Neuronal stem cell (in vitro differentiated cells): ENCODE measurements around the gene SORCS2.

ENCODE experiments used
- DNase-seq: peaks from one replicate; pipeline ENCODE4 v3.0.0-alpha.2; 2013; ENCODE audit warnings: low spot score
- H2AFZ ChIP-seq: one replicate; pipeline ENCODE4 v1.6.1; 2013; ENCODE audit warnings: mild to moderate bottlenecking, low read length, inconsistent platforms
- H2AK5ac ChIP-seq: 2 replicates; pipeline ENCODE4 v1.6.1; 2013; ENCODE audit warnings: low read depth, mild to moderate bottlenecking, inconsistent platforms, low read length, moderate library complexity, mixed read lengths
- H2BK120ac ChIP-seq: 2 replicates; pipeline ENCODE4 v1.6.1; 2013; ENCODE audit warnings: low read depth, mild to moderate bottlenecking, inconsistent platforms, low read length, moderate library complexity, mixed read lengths
- H2BK12ac ChIP-seq: one replicate; pipeline ENCODE4 v1.6.1; 2013; ENCODE audit warnings: low read length, inconsistent platforms
- H2BK15ac ChIP-seq: 2 replicates; pipeline ENCODE4 v1.6.1; 2013; ENCODE audit warnings: mild to moderate bottlenecking, low read length, inconsistent platforms, mixed read lengths
- H2BK5ac ChIP-seq: one replicate; pipeline ENCODE4 v1.6.1; 2013; ENCODE audit warnings: inconsistent platforms, mild to moderate bottlenecking, low read length, moderate library complexity
- H3K14ac ChIP-seq: one replicate; pipeline ENCODE4 v1.6.1; 2013; ENCODE audit warnings: low read length, inconsistent platforms
- H3K18ac ChIP-seq: 2 replicates; pipeline ENCODE4 v1.6.1; 2013; ENCODE audit warnings: low read length, inconsistent platforms
- H3K23ac ChIP-seq: 2 replicates; pipeline ENCODE4 v1.6.1; 2013; ENCODE audit warnings: low read depth, mild to moderate bottlenecking, mixed read lengths, low read length, inconsistent platforms; ENCODE audit not compliant: poor library complexity
- H3K27ac ChIP-seq: replicated peaks from 3 replicates; pipeline ENCODE4 v1.5.1; 2013; ENCODE audit warnings: low read length, inconsistent platforms
- H3K27me3 ChIP-seq, 3 experiments: 2 replicates each; pipeline ENCODE4 v1.6.1; 2013; ENCODE audit warnings: low read length in 3 of 3, mild to moderate bottlenecking in 2 of 3, inconsistent platforms in 1 of 3, low read depth in 1 of 3, mixed read lengths in 1 of 3, moderate library complexity in 1 of 3; ENCODE audit not compliant: control insufficient read depth in 3 of 3, insufficient read depth in 3 of 3
- H3K36me3 ChIP-seq, 2 donors: replicated peaks in 1 of 2; 2 replicates each; pipeline ENCODE4 v1.6.1; 2013; ENCODE audit warnings: low read length in 2 of 2; ENCODE audit not compliant: control insufficient read depth in 2 of 2, insufficient read depth in 2 of 2
- H3K4ac ChIP-seq: 2 replicates; pipeline ENCODE4 v1.6.1; 2013; ENCODE audit warnings: inconsistent platforms, mild to moderate bottlenecking, low read length, moderate library complexity
- H3K4me1 ChIP-seq, 2 donors: 1 replicate in 1 of 2; 2 replicates in 1 of 2; pipeline ENCODE4 v1.6.1; 2013; ENCODE audit warnings: low read length in 2 of 2, low read depth in 1 of 2; ENCODE audit not compliant: control insufficient read depth in 2 of 2, insufficient read depth in 1 of 2
- H3K4me2 ChIP-seq: one replicate; pipeline ENCODE4 v1.6.1; 2013; ENCODE audit warnings: mild to moderate bottlenecking, low read length, inconsistent platforms; ENCODE audit not compliant: insufficient read depth, poor library complexity, severe bottlenecking
- H3K4me3 ChIP-seq, 2 donors: 2 replicates each; pipeline ENCODE4 v1.5.1; 2013; ENCODE audit warnings: low read length in 2 of 2, mild to moderate bottlenecking in 2 of 2, inconsistent platforms in 1 of 2, moderate library complexity in 1 of 2
- H3K79me1 ChIP-seq: one replicate; pipeline ENCODE4 v1.6.1; 2013; ENCODE audit warnings: low read depth, mild to moderate bottlenecking, inconsistent platforms, low read length, moderate library complexity
- H3K9ac ChIP-seq: one replicate; pipeline ENCODE4 v1.6.1; 2013; ENCODE audit warnings: mild to moderate bottlenecking, low read depth, low read length, inconsistent platforms; ENCODE audit not compliant: poor library complexity
- H3K9me3 ChIP-seq, 2 donors: replicated peaks in 1 of 2; 2 replicates each; pipeline versions ENCODE3 to v1.6.1; 2013; ENCODE audit warnings: low read length in 2 of 2, mild to moderate bottlenecking in 2 of 2, inconsistent platforms in 1 of 2, low read depth in 1 of 2, mixed read lengths in 1 of 2, moderate library complexity in 1 of 2; ENCODE audit not compliant: control insufficient read depth in 2 of 2, insufficient read depth in 1 of 2
- H4K8ac ChIP-seq: one replicate; pipeline ENCODE4 v1.6.1; 2013; ENCODE audit warnings: low read depth, mild to moderate bottlenecking, inconsistent platforms, low read length, moderate library complexity
- H4K91ac ChIP-seq: one replicate; pipeline ENCODE4 v1.6.1; 2013; ENCODE audit warnings: low read length, low read depth, mild to moderate bottlenecking, inconsistent platforms; ENCODE audit not compliant: poor library complexity
- WGBS, 2 donors: extraction: QIAGEN DNeasy Blood & Tissue Kit; methylation state at CpG; one replicate each; pipeline ENCODE4 v1.1.7; 2013; ENCODE audit warnings: missing lambda C conversion rate in 2 of 2, mixed read lengths in 1 of 2; ENCODE audit not compliant: insufficient read length in 2 of 2, insufficient replicate concordance in 1 of 2; ENCODE audit errors: extremely low coverage in 2 of 2; 5-methylcytosine and 5-hydroxymethylcytosine counted together

Gene SORCS2

GRCh38 chr4:7692451-7693236 lies 500.3 kb downstream of the SORCS2 start:
- H3K4me3 ChIP-seq: no peak overlapping the region
- no peaks in the 10 kb centered on the region for H3K79me1 ChIP-seq
- H2BK12ac ChIP-seq: no peak overlapping the region
- H4K8ac ChIP-seq: no peak overlapping the region
- peak overlapping the region; percentile 5 for H3K18ac ChIP-seq
- no peak overlapping the region for H4K91ac ChIP-seq
- no peak overlapping the region for H2BK5ac ChIP-seq
- DNase-seq: no peak
- no peak overlapping the region for H2BK120ac ChIP-seq
- peak overlapping the region; percentile 65 for H2AK5ac ChIP-seq
- peak overlapping the region; percentile 45 for H2BK15ac ChIP-seq
- H3K14ac ChIP-seq: no peak overlapping the region
- peaks cover 0 to 2% (median 0%) of the 10 kb centered on the region in 3 experiments for H3K27me3 ChIP-seq
- H3K36me3 ChIP-seq: peaks cover 0 to 5% of the 10 kb centered on the region in 2 donors
- no peak overlapping the region for H2AFZ ChIP-seq
- no peak overlapping the region for H3K4me2 ChIP-seq
- peaks cover 0 to 2% of the 10 kb centered on the region in 2 donors for H3K4me1 ChIP-seq
- H3K4ac ChIP-seq: peak overlapping the region; percentile 47
- H3K9ac ChIP-seq: no peak overlapping the region
- no CpG with 5 or more reads among the region's 18 CpGs for WGBS, 2 donors
- H3K9me3 ChIP-seq: peaks cover 0 to 4% of the 10 kb centered on the region in 2 donors
- no peak overlapping the region for H3K27ac ChIP-seq
- peak overlapping the region; percentile 66 for H3K23ac ChIP-seq

GRCh38 chr4:7693237-7693608 lies 500.9 kb downstream of the SORCS2 start:
- no peak overlapping the region for H2AFZ ChIP-seq
- H2BK5ac ChIP-seq: no peak overlapping the region
- DNase-seq: no peak
- no peak overlapping the region for H3K9ac ChIP-seq
- H2BK12ac ChIP-seq: no peak overlapping the region
- peaks cover 0 to 4% of the 10 kb centered on the region in 2 donors for H3K9me3 ChIP-seq
- peaks cover 0 to 2% of the 10 kb centered on the region in 2 donors for H3K4me1 ChIP-seq
- H2BK15ac ChIP-seq: no peak overlapping the region
- peaks cover 0 to 5% of the 10 kb centered on the region in 2 donors for H3K36me3 ChIP-seq
- peak overlapping the region; percentile 59 for H2AK5ac ChIP-seq
- no CpG with 5 or more reads among the region's 6 CpGs for WGBS, 2 donors
- no peak overlapping the region for H3K4ac ChIP-seq
- H3K23ac ChIP-seq: no peak overlapping the region
- no peaks in the 10 kb centered on the region for H3K79me1 ChIP-seq
- H3K14ac ChIP-seq: no peak overlapping the region
- H3K4me3 ChIP-seq: no peak overlapping the region
- no peak overlapping the region for H3K4me2 ChIP-seq
- peaks cover 0 to 2% (median 0%) of the 10 kb centered on the region in 3 experiments for H3K27me3 ChIP-seq
- H4K91ac ChIP-seq: no peak overlapping the region
- H4K8ac ChIP-seq: no peak overlapping the region
- H3K27ac ChIP-seq: no peak overlapping the region
- H2BK120ac ChIP-seq: no peak overlapping the region
- H3K18ac ChIP-seq: peak overlapping the region; percentile 76

GRCh38 chr4:7693711-7694110 lies 501.4 kb downstream of the SORCS2 start:
- Histone ChIP-seq H2BK120ac (no peak overlapping the region), H3K4ac (no peak overlapping the region), H3K27ac (no peak overlapping the region), H3K9me3 (peaks cover 0 to 4% of the 10 kb centered on the region in 2 donors), H3K23ac (no peak overlapping the region), H3K79me1 (no peaks in the 10 kb centered on the region), H3K4me3 (no peak overlapping the region), H2AK5ac (peak overlapping the region; percentile 59), H2BK5ac (no peak overlapping the region), H3K36me3 (peaks cover 0 to 5% of the 10 kb centered on the region in 2 donors), H2BK12ac (no peak overlapping the region), H2BK15ac (peak overlapping the region; percentile 9), H3K4me1 (peaks cover 0 to 2% of the 10 kb centered on the region in 2 donors), H3K18ac (peak overlapping the region; percentile 76), H3K14ac (no peak overlapping the region), H4K91ac (no peak overlapping the region), H2AFZ (no peak overlapping the region), H3K27me3 (peaks cover 0 to 2% (median under 1%) of the 10 kb centered on the region in 3 experiments), H4K8ac (no peak overlapping the region), H3K4me2 (no peak overlapping the region), H3K9ac (no peak overlapping the region)
- DNase-seq: no peak
- no CpG with 5 or more reads among the region's 12 CpGs for WGBS, 2 donors

GRCh38 chr4:7694324-7694723 lies 502.0 kb downstream of the SORCS2 start:
- no peak overlapping the region for H2AFZ ChIP-seq
- H3K27me3 ChIP-seq: peaks cover 0 to 6% (median 2%) of the 10 kb centered on the region in 3 experiments
- no peak for DNase-seq
- no peak overlapping the region for H3K27ac ChIP-seq
- H2BK15ac ChIP-seq: no peak overlapping the region
- no peak overlapping the region for H2BK5ac ChIP-seq
- no peak overlapping the region for H3K4me3 ChIP-seq
- no peak overlapping the region for H2BK120ac ChIP-seq
- no peak overlapping the region for H2BK12ac ChIP-seq
- no peaks in the 10 kb centered on the region for H3K79me1 ChIP-seq
- no peak overlapping the region for H3K4me2 ChIP-seq
- no peak overlapping the region for H4K8ac ChIP-seq
- H4K91ac ChIP-seq: no peak overlapping the region
- no CpG with 5 or more reads among the region's 13 CpGs for WGBS, 2 donors
- no peak overlapping the region for H3K23ac ChIP-seq
- no peak overlapping the region for H3K14ac ChIP-seq
- peaks cover 0 to 4% of the 10 kb centered on the region in 2 donors for H3K9me3 ChIP-seq
- H2AK5ac ChIP-seq: no peak overlapping the region
- no peak overlapping the region for H3K9ac ChIP-seq
- H3K4ac ChIP-seq: no peak overlapping the region
- H3K4me1 ChIP-seq: peaks cover 4 to 7% of the 10 kb centered on the region in 2 donors
- H3K18ac ChIP-seq: peak overlapping the region; percentile 5
- H3K36me3 ChIP-seq: peaks cover 0 to 5% of the 10 kb centered on the region in 2 donors
